Fibroblast of lung (primary cell): ENCODE data around the gene ARL6IP5. TPM values are rescaled to one million over a fixed set of nuclear protein-coding genes. Genes with fewer than 3 reads are reported as not detected.
A peak's percentile ranks its signal among the peaks of the same experiment; 100 is the strongest.

ENCODE experiments used
- DNase-seq, 2 donors: peaks; one replicate each; pipeline versions ENCODE4 v3.0.0 to v3.0.0-alpha.2; 2010; ENCODE audit warnings: low read depth in 2 of 2
- H2AFZ ChIP-seq: 2 replicates; pipeline ENCODE4 v1.5.1; 2012; ENCODE audit warnings: low read length, control low read depth, inconsistent platforms
- H3K27ac ChIP-seq: 2 replicates; pipeline ENCODE4 v1.5.1; 2011; ENCODE audit warnings: low read length, control low read depth; ENCODE audit not compliant: insufficient read depth
- H3K27me3 ChIP-seq: 2 replicates; pipeline ENCODE4 v1.5.1; 2011; ENCODE audit warnings: mild to moderate bottlenecking, low read length; ENCODE audit not compliant: control insufficient read depth, insufficient read depth
- H3K36me3 ChIP-seq: 2 replicates; pipeline ENCODE4 v1.5.1; 2011; ENCODE audit warnings: low read length; ENCODE audit not compliant: control insufficient read depth, insufficient read depth
- H3K4me1 ChIP-seq: 2 replicates; pipeline ENCODE4 v1.5.1; 2011; ENCODE audit warnings: low read length; ENCODE audit not compliant: control insufficient read depth, insufficient read depth; ENCODE audit errors: extremely low read depth
- H3K4me2 ChIP-seq: 2 replicates; pipeline ENCODE4 v1.5.1; 2011; ENCODE audit warnings: low read length, control low read depth; ENCODE audit not compliant: insufficient read depth; ENCODE audit errors: extremely low read depth
- H3K4me3 ChIP-seq, 4 experiments: fragments of 200-600 bp in 1 of 4; sonication (generic) in 1 of 4; replicated peaks in 1 of 4; 2 replicates each; pipeline ENCODE4 v1.5.1; 2011 to 2016; ENCODE audit warnings: low read length in 4 of 4, low read depth in 3 of 4, mild to moderate bottlenecking in 3 of 4, control low read depth in 2 of 4, inconsistent platforms in 1 of 4, mixed read lengths in 1 of 4; ENCODE audit not compliant: insufficient read depth in 1 of 4; ENCODE audit errors: control extremely low read depth in 1 of 4
- H3K79me2 ChIP-seq: 2 replicates; pipeline ENCODE4 v1.5.1; 2012; ENCODE audit warnings: mild to moderate bottlenecking, low read length, inconsistent platforms; ENCODE audit not compliant: control insufficient read depth, insufficient read depth
- H3K9ac ChIP-seq: 2 replicates; pipeline ENCODE4 v1.5.1; 2011; ENCODE audit warnings: mild to moderate bottlenecking, low read length, control low read depth; ENCODE audit not compliant: insufficient read depth
- H3K9me3 ChIP-seq: 2 replicates; pipeline ENCODE4 v1.5.1; 2012; ENCODE audit warnings: low read depth, low read length; ENCODE audit not compliant: control insufficient read depth, insufficient read depth
- H4K20me1 ChIP-seq: 2 replicates; pipeline ENCODE4 v1.5.1; 2011; ENCODE audit warnings: low read length; ENCODE audit not compliant: control insufficient read depth, insufficient read depth; ENCODE audit errors: extremely low read depth
- CTCF ChIP-seq, 2 donors: IDR thresholded peaks in 1 of 2; conservative IDR thresholded peaks in 1 of 2; 1 replicate in 1 of 2; 2 replicates in 1 of 2; pipeline ENCODE4 v1.5.1; 2011 to 2012; ENCODE audit warnings: low read length in 2 of 2, control low read depth in 1 of 2, inconsistent platforms in 1 of 2, low read depth in 1 of 2, mild to moderate bottlenecking in 1 of 2
- EZH2 ChIP-seq: IDR thresholded peaks from 2 replicates; pipeline ENCODE4 v1.5.1; 2012; ENCODE audit warnings: low read length, control low read depth, mild to moderate bottlenecking; ENCODE audit errors: missing control alignments
- polyA plus RNA-seq, 2 donors: library from polyadenylated mRNA; depleted of rRNA in 1 of 2; stranded (reverse) in 1 of 2; unstranded in 1 of 2; fragments of >200 nt; gene quantifications; 2 replicates each; pipeline ENCODE4 v1.2.1, GENCODE V29; 2011 to 2012; ENCODE audit warnings: missing spikeins in 1 of 2
- total RNA-seq: library from RNA; depleted of rRNA; stranded (reverse); fragments of >200 nt; gene quantifications from 2 replicates; pipeline ENCODE4 v1.2.1, GENCODE V29; 2014

ARL6IP5 gene
- total and polyA plus RNA-seq, 2 donors (not counting 1 experiment from before 2014, with no cell fraction given): 209 to 253 TPM

- no peaks in the 10 kb centered on the region for H4K20me1 ChIP-seq
- H3K27me3 ChIP-seq: no peaks in the 10 kb centered on the region
- H3K27ac ChIP-seq: no peak overlapping the region
- TF ChIP-seq CTCF (conservative IDR thresholded peaks at IDR 0.05 in 1 of 2, IDR thresholded peaks at IDR 0.05 in 1 of 2; ENCODE audit: low read depth in 1 of 2, low read length in 2 of 2) (no peak), EZH2 (no peak)
- no peak for DNase-seq
- H3K4me3 ChIP-seq: no peak overlapping the region
- no peak overlapping the region for H3K9ac ChIP-seq
- no peaks in the 10 kb centered on the region for H3K79me2 ChIP-seq
- H3K36me3 ChIP-seq: no peaks in the 10 kb centered on the region
- H2AFZ ChIP-seq: no peak overlapping the region
- peak overlapping the region; percentile 36 for H3K4me2 ChIP-seq
- no peaks in the 10 kb centered on the region for H3K9me3 ChIP-seq
- peaks cover 2% of the 10 kb centered on the region for H3K4me1 ChIP-seq
Measured at GRCh38 chr3:69121950-69122349, 37.2 kb downstream of the ARL6IP5 start.

- Histone ChIP-seq H3K27ac (no peak within 1 kb of the TSS), H3K4me2 (peak within 1 kb of the TSS; percentile 36), H3K4me1 (peaks cover 2% of the 10 kb centered on the region), H3K27me3 (no peaks in the 10 kb centered on the region), H3K79me2 (no peaks in the 10 kb centered on the region), H2AFZ (no peak within 1 kb of the TSS), H3K9me3 (no peaks in the 10 kb centered on the region), H4K20me1 (no peaks in the 10 kb centered on the region), H3K4me3 (no peak within 1 kb of the TSS), H3K9ac (no peak within 1 kb of the TSS), H3K36me3 (no peaks in the 10 kb centered on the region)
- peak in 1 of 2 donors; percentile 37 for DNase-seq
- TF ChIP-seq EZH2: no peak
- TF ChIP-seq CTCF (conservative IDR thresholded peaks at IDR 0.05 in 1 of 2, IDR thresholded peaks at IDR 0.05 in 1 of 2; ENCODE audit: low read depth in 1 of 2, low read length in 2 of 2): no peak
Measured at GRCh38 chr3:69122403-69122802, 37.7 kb downstream of the ARL6IP5 start, which contains the start of gene LMOD3. Gene LMOD3, minus strand, starts transcription at chr3:69122595. Its CDS starts 209 bp downstream, at chr3:69122386.

- Histone ChIP-seq H3K79me2 (no peaks in the 10 kb centered on the region), H3K27ac (no peak overlapping the region), H3K27me3 (no peaks in the 10 kb centered on the region), H3K4me2 (no peak overlapping the region), H3K9ac (no peak overlapping the region), H2AFZ (no peak overlapping the region), H3K4me1 (no peaks in the 10 kb centered on the region), H3K36me3 (no peaks in the 10 kb centered on the region), H4K20me1 (no peaks in the 10 kb centered on the region), H3K4me3 (no peak overlapping the region), H3K9me3 (no peaks in the 10 kb centered on the region)
- no peak for DNase-seq
- TF ChIP-seq EZH2: no peak
- no peak for TF ChIP-seq CTCF (conservative IDR thresholded peaks at IDR 0.05 in 1 of 2, IDR thresholded peaks at IDR 0.05 in 1 of 2; ENCODE audit: low read depth in 1 of 2, low read length in 2 of 2)
Measured at GRCh38 chr3:69126216-69126615, 41.5 kb downstream of the ARL6IP5 start.
